Retinal pigment epithelial cell (primary cell): Measurements from ENCODE around the gene ADAM12.
"Not testable (repeated sequence)": the region's sequence is repeated elsewhere in the genome, so short reads cannot be mapped to it uniquely, and the experiment has no call there.

Experiments used
- DNase-seq: peaks from one replicate; pipeline ENCODE4 v3.0.0-alpha.2; 2010; ENCODE audit warnings: low read depth
- H3K4me3 ChIP-seq: 2 replicates; pipeline ENCODE4 v1.5.1; 2011; ENCODE audit warnings: mild to moderate bottlenecking, low read length, control low read depth, moderate library complexity
- TF ChIP-seq, protein P1 (sequence below): conservative IDR thresholded peaks from 2 replicates; pipeline ENCODE4 v1.5.1; 2011; ENCODE audit warnings: low read depth, low read length, control low read depth, inconsistent platforms

The ADAM12 gene

DNA sequence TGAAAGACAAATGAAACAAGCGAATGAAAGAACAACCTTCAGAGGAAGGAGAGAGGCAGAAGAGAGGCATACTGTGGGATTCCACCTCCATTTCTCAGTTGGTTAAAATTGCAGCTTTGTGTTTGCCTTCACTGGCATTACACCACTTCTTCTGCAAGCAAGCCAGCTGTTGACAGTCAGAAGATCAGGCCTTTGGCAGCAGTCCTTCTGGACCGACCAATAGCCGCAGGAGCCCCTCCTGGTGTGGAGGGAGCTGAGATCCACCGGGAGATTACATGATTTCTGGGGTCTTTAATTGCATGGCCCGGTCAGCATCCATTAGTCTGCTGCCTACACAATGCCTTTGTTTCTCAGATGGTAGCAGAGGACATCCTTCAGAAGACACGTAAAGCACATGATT is 206.7 kb downstream of the ADAM12 start:
- TF ChIP-seq, protein P1, sequence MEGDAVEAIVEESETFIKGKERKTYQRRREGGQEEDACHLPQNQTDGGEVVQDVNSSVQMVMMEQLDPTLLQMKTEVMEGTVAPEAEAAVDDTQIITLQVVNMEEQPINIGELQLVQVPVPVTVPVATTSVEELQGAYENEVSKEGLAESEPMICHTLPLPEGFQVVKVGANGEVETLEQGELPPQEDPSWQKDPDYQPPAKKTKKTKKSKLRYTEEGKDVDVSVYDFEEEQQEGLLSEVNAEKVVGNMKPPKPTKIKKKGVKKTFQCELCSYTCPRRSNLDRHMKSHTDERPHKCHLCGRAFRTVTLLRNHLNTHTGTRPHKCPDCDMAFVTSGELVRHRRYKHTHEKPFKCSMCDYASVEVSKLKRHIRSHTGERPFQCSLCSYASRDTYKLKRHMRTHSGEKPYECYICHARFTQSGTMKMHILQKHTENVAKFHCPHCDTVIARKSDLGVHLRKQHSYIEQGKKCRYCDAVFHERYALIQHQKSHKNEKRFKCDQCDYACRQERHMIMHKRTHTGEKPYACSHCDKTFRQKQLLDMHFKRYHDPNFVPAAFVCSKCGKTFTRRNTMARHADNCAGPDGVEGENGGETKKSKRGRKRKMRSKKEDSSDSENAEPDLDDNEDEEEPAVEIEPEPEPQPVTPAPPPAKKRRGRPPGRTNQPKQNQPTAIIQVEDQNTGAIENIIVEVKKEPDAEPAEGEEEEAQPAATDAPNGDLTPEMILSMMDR: no peak
- no peak for DNase-seq
- no peak overlapping the region for H3K4me3 ChIP-seq

DNA sequence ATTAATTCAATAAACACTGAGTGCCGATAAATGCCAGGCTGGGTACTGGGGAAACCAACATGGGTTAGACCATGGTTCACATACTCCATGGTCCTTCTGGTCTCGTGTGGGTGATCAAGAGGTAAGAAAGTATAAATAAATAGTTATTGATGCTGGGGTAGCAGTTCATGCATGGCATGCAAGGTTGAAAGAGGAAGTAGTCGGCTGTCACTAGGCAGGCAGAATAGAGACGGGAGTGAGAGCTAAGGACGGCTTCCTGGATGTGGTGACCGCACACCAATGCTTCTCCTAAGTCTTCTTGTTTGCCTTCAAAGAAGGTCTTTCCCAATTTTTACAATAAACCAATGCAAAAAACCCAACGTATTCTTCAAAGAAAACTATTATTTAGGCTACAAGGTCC is 208.6 kb downstream of the ADAM12 start:
- no peak overlapping the region for H3K4me3 ChIP-seq
- no peak for DNase-seq
- TF ChIP-seq, protein P1: no peak

DNA sequence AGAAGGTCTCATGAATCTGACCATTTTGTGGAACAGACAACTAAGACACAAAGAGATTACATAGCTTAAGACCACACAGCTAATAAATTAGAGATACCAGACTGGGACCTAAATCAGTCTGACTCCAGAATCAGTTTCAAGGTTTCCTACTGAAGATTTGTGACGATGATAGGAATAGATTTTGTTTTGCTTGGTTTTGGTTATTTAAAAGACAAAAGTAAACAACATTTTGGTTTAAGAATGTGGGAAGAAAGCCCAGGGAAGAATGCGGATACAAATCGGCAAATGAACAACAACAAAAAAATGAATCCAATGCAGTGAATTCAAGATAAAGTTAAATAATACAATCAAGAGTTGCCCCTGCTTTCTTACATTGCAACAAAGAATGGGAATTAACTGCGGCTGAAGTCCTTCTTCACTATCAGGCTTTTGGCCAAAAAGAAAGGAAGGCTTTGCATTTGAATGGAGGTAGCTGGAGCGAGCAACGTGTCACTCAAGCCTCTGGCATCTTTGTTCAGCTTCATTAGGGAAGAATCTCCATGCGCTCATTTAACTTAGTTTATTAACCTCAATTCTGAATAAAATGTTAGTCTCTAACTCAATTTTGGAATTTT is 210.8 kb downstream of the ADAM12 start:
- TF ChIP-seq, protein P1: no peak
- DNase-seq: no peak
- no peak overlapping the region for H3K4me3 ChIP-seq

DNA sequence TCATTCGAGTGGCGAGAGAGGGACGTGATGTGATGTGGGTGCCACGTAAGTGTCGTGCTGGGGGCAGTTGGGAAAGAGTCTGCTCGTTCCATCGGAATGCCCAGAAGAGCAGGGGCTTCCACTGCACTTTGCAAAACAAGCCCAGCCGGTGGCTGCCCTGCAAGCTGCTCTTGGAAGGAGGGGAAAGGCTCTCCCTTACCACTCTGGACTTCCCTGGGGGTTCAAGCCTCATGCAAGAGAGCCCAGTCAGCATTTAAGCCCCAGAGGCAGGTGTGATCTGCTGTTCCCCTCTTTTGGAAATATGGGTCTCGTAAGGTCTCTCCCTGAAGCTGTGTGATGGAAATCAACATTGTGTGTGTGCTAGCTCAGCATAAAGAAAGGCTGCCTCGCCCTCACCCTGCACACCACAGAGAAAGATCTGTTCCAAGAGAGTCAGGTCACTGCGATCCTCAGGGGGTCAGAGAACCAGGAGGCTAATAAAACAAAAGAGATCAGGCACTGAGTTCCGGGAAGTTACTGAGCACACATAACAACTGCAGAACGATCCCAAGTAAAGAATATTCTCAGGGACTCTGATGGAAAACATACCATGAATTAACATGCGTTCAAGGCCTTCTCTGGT is 212.5 kb downstream of the ADAM12 start:
- DNase-seq: no peak
- TF ChIP-seq, protein P1: no peak
- no peak overlapping the region for H3K4me3 ChIP-seq

DNA sequence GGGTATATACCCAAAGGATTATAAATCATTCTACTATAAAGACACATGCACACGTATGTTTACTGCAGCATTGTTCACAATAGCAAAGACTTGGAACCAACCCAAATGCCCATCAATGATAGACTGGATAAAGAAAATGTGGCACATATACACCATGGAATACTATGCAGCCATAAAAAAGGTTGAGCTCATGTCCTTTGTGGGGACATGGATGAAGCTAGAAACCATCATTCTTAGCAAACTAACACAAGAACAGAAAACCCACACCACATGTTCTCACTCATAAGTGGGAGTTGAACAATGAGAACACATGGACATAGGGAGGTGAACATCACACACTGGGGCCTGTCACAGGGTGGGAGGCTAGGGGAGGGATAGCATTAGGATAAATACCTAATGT is 215.5 kb downstream of the ADAM12 start:
- not testable (repeated sequence) for H3K4me3 ChIP-seq, DNase-seq

DNA sequence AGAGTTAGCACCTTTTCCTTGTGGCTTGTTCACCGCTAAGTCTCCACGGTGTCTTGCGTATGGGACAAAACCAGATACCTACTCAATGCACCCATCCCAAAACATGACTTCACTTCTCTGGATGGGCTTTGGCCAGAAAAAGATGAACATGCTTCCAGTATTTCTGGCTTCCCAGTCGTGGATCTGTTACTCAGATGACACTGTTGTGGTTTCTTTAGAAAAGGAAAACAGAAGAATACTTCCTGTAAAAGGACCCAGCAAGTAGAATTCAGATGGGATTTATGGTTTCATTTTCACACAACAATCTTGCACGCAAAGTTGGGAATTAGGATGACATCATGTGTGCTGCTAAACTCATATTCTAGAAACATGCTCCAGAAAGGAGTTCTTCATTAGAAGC is 216.7 kb downstream of the ADAM12 start:
- no peak for DNase-seq
- TF ChIP-seq, protein P1: no peak
- H3K4me3 ChIP-seq: no peak overlapping the region

DNA sequence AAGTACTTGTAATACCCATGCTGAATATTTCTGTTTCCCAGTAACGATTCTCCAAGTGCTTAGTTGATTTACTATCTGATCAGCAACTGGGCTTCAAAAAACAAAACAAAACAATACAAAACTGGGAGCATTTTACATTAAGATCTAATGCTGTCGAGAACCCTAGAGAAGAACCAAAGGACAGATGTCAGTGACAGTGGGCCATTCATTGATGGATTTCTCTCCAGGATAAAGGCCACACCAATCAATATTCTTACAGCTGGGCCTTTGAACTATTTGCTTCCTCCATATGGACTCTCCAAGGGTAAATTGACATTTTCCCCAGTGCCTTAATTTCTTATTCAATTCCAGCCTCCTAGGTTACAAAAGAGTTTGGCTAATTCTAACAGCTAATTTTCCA is 217.5 kb downstream of the ADAM12 start:
- DNase-seq: no peak
- TF ChIP-seq, protein P1: no peak
- H3K4me3 ChIP-seq: no peak overlapping the region

DNA sequence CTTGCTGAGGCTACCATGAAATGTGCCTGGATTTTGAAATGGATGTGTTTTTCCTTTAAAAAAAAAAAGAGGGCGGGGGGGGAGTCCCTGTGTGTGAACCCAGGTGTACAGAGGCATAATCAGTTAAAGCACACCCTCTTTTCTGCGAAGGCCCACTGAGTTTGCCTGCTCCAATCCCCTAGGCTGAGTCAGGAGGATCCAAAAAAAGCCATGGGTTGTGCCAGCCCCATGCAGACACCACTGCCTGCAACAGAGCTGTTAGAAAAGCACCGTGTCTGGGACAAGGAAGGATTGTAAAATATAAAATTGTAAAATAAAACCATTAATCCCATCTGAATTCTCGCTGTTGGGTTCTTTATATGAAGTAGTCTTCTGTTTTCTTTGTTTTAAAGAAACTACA is 217.9 kb downstream of the ADAM12 start:
- DNase-seq: no peak
- TF ChIP-seq, protein P1: no peak
- no peak overlapping the region for H3K4me3 ChIP-seq
